NCI-H2029 treated with DMSO at 0.1 percent for 48 hours (cell line): Measurements from ENCODE around the gene CALCA.

Experiments
- DNase-seq: peaks from one replicate; lab custom pipeline; 2025; lab: John Stamatoyannopoulos, UW

Gene CALCA

DNA sequence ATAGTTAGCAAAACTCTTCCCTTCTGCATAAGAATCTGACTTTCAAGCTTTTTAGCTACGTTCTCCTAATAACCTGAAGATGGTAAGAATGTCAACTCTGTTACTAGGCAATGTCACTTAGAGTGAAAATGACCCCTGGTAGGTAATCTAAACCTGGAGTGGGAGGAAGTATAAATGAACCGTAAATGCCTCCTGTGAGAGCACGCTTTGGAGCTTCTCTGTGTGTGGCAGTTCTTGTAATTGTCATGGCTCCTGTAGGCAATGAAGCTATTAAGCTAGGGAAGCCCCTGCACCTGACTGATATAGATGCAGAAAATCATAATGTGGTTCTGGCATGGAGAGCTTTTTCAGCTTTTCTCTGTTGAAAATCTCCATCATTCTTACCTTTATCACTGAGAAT is 29.4 kb downstream of the CALCA start:
- DNase-seq: no peak

- DNase-seq: no peak
Measured at GRCh38 chr11:14938936-14939335, 33.2 kb downstream of the CALCA start.

DNA sequence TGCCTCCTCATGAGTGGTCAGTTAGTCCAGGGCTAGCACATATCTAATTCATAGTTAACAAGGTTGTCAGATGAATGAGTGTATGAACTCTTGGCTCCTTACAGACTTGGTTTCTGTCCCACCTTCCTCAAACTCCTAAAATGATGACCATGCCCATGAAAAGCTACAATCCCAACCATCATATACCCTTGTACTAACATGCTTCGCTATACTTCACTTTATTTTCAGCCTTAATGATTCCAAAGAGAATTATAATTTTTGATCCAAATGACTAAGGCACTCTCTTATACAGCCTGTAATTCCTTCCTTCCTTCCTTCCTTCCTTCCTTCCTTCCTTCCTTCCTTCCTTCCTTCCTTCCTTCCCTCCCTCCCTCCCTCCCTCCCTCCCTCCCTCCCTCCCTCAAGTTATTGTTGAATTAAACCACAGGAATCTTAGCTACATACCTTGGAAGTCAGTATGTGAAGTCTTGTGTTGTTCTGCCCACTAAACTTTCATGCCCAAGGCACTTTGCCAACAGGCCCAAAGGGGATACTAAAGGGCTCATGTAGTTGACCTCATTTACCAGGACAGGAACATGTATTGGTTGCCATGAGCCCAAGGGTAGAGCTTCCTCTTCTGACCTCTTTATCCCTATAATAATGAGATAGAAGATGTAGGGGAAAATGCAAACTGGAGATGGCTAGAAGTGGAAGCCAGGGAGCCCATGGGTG is 37.4 kb downstream of the CALCA start:
- no peak for DNase-seq

DNA sequence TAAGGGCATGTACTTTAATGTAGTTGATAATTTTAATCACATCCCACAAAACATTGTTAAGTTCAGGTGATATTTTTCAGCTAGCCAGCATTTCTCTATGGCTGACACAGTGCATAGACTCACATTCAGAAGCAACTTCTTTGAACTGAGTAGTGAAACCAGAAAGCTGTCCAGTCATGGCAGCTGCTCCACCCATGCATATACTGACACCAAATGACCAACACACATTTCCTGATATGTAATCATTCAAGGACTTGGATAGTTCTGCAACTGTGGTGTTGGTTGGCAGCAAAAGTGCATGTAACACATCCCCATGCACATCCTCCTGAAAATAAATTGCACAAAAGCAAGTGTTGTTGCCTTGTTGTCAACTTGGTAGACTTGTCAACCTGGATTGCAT is 39.7 kb downstream of the CALCA start:
- no peak for DNase-seq

- DNase-seq: no peak
Measured at GRCh38 chr11:14930369-14930768, 41.8 kb downstream of the CALCA start.

DNA sequence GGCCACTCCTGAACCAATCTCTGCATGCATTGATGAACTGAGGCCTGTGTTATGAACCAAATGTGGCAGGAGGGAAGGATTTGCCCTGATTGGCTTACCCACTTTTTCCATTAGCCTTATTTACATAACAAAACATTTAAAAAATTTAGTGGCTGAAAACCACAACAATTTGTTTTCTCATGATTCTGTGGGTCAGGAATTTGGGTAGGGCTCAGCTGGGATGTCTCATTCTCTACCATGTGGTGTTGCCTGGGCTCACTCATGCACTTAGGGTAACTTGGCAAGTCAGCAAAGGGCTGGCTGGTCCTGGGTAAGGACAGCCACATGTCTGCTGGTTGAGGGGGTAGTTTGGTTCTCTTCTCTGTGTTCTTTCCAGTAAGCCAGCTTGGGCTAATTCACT is 45.0 kb downstream of the CALCA start:
- no peak for DNase-seq

DNA sequence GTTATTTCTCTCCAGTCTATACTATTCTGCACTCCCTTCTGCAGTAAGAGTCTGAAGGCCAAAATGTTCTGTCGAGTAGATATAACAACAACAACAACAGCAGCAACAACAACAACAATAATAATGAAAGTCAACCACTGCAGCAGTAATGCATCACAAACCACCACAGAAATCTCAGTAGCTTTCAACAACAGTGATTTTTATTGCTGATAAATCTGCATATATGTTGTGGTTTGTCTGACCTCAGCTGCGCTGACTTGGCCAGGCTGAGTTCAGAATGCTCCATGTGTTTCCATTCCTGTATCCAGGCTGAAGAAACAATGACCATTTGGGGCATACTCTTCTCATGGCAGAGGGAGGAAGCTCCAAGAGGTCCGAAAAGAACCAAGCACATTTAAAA is 47.8 kb downstream of the CALCA start:
- no peak for DNase-seq
